Stimulated activated CD4-positive, alpha-beta T cell treated with anti-CD3 and anti-CD28 coated beads, Interleukin-1b, Interleukin-23, amount 100 ng/mL, for 48 hours (primary cell): ENCODE data around the gene NUDT10.
"Not testable (repeated sequence)": the region's sequence is repeated elsewhere in the genome, so short reads cannot be mapped to it uniquely, and the experiment has no call there.

Experiments
- DNase-seq: peaks from one replicate; pipeline ENCODE4 v3.0.0-alpha.2; 2020

Gene NUDT10

DNA sequence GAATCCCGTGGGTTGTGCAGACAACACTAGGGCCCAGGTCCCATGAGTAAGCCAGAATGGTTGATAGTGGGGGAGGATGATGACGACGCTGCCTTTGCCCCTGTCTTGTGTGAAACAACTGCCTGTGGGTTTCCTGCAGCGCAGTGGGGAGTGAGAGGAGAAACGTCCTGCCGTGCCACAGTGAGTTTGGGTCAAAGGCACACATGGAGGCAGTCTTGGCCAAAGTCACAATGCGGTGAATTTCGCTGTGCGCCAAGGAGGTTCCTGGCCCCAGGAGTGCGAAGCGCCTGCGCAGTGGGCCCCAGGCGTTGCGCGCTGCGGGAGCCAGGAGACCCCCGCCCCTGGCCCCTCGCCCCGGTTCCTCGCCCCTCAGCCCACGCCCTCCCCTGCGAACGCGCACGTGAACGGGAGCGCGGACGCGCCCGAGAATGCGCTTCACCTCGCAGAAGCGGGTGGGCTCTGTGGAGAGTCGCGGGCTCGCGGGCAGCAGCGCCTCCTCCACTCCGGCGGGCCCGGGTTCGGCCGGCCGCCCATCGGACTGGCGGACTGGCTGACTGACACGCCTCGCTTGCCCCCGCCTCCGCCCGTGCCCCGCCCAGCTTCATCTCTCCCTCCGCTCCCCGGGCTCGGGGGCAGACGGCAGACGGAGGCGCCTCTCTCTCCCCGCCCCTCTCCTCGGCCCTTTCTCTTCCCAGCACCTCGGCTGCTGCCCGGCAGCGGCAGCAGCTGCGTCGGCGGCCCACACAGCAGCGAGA, at the start of gene NUDT10:
TSS of gene NUDT10 (plus strand) at position 635 of the 755 bp plus-strand sequence. CDS start 144 bp downstream, outside the sequence.
- peak; percentile 22 for DNase-seq

GRCh38 chrX:51292421-51292820, 40.2 kb upstream of the NUDT10 start:
- no peak for DNase-seq

- no peak for DNase-seq
Measured at GRCh38 chrX:51296138-51296537, 36.5 kb upstream of the NUDT10 start.

DNA sequence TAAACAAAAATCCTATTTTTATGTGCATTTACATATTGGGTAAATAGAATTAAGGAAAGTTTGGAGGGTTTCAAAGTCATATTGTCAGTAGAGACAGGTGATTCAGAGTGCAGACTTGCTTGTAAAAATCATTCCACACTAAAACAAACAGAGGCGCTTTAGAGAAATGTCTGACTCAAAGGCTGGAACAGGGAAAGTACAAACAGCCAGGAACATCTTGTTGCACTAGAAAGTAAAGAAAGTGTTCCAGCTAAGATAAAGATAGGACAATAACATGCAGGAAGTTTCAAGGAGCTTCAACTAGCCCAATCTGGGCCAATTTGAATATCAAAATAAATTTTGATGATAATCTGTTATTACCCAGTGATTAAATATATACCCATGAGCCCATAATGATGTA, 16.4 kb upstream of the NUDT10 start:
- no peak for DNase-seq

- not testable (repeated sequence) for DNase-seq
Measured at GRCh38 chrX:51332943-51333785, 542 bp downstream of the NUDT10 start.

- DNase-seq, result no peak
Measured at GRCh38 chrX:51334276-51334675, 1.7 kb downstream of the NUDT10 start.

DNA sequence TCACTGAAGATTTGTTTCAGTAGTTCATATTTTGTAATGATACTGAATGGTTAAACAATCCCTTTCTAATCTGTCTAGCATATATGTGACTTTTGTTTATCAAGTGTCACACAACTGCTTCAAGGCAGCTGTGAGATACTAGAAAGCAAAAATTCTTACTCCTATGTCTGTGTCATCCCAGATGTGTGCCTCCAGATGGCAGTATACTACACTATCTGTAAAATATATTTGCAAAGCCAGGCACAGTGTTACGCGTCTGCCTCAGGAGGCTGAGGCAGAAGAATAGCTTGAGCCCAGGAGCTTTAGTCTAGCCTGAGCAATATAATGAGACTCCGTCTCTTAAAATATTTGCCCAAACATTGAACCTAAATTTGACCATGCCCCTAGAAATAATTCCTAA, 4.0 kb downstream of the NUDT10 start:
- no peak for DNase-seq

DNA sequence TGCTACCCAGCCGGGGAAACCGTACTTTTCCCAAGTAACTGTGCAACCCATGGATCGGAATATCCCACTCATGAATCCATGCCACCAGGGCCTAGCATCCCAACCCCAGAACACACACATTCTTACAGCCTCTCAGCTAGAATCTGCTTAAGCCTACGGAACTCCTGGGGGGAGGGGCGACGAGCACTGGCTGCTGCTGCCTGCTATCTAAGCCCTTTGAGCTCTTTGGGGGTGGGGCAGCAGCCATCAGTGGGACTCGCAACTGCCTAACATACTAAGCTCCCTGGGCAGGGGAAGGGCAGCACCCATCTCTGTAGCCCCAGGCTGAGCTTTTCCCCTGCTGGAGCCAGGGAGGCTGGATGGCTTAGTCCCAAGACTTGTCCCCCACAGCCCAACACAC, 28.6 kb downstream of the NUDT10 start:
- no peak for DNase-seq

- no peak for DNase-seq
Measured at GRCh38 chrX:51376672-51377071, 44.0 kb downstream of the NUDT10 start.
